NCI-H2196 treated with DMSO at 0.1 percent for 48 hours (cell line): ENCODE results near the gene B4GALT5.
"Not testable (repeated sequence)": the region's sequence is repeated elsewhere in the genome, so short reads cannot be mapped to it uniquely, and the experiment has no call there.

Source experiments
- DNase-seq: peaks from one replicate; lab custom pipeline; 2025; ENCODE audit not compliant: unreplicated experiment; lab: John Stamatoyannopoulos, UW

The B4GALT5 gene

GRCh38 chr20:49681850-49682216, 31.8 kb downstream of the B4GALT5 start:
- DNase-seq: no peak

DNA sequence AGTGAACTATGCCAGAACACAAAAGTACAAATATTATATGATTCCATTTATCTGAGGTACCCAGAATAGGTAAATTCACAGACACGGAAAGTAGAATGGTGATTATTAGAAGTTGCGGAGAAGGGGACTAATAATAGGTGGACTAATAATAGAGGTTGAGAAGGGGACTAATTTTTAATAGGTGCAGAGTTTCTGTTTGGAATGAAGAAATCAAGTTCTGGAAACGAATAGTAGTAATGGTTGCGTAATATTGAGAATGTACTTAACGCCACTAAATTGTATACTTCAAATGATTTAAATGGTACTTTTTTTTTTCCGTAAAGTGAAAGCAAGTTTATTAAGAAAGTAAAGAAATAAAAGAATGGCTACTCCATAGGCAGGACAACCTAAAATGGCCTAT, 33.2 kb downstream of the B4GALT5 start:
- DNase-seq: no peak

DNA sequence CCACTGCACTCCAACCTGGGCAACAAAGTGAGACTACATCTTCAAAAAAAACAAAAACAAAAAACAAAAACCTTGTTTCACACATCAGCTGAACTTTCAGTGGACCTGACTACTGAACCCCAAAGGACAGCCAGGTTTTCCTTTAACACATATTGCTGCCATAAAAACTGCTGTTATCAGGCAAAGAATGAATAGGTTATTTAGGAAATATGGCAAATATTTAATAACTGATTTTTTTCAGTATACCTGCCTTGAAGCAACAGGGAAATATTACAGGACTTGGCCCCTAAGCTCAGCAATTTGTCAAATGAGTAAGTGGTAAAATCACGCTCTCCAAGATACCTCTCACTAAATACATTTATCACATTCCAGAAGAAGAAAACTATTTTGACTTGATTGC, 34.0 kb downstream of the B4GALT5 start:
- no peak for DNase-seq

GRCh38 chr20:49677777-49678758, 35.6 kb downstream of the B4GALT5 start:
- DNase-seq: no peak

GRCh38 chr20:49676581-49677291, 36.9 kb downstream of the B4GALT5 start:
- DNase-seq: no peak

DNA sequence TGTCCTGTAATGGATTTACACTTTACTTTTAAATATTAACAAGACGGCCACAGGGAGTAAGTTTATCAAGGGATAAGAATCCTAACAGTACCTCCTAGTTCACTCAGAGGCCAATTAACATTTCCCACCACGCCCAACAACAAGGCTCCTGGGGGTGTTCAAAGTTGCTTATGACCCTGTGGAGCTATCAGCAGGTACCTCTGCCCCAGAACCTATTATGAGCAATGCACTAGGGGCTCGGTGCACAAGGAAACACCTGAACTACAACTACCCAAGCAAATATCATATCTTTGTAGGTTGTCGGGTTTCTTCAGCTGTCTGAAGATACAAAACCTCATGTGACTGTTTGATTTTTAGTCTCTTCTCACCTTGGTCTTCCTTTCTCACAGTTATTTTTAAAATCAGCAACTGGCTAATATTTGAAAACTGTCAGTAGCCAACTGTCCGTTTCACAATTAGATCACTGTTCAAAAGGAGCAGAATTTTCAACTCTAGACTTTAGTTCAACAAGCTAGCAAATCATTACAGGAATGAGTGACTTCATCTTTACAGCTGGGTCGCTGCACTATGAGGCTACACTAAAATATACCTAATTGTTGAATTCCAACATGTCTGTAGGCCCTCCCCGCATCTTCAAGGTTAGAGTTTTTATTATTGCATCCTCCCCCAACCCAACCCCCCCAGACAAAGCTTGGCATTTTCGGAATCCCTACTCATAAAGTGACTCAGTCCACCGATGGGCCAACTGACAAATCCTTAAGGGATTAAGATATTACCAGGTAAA, 38.1 kb downstream of the B4GALT5 start:
- DNase-seq: no peak

DNA sequence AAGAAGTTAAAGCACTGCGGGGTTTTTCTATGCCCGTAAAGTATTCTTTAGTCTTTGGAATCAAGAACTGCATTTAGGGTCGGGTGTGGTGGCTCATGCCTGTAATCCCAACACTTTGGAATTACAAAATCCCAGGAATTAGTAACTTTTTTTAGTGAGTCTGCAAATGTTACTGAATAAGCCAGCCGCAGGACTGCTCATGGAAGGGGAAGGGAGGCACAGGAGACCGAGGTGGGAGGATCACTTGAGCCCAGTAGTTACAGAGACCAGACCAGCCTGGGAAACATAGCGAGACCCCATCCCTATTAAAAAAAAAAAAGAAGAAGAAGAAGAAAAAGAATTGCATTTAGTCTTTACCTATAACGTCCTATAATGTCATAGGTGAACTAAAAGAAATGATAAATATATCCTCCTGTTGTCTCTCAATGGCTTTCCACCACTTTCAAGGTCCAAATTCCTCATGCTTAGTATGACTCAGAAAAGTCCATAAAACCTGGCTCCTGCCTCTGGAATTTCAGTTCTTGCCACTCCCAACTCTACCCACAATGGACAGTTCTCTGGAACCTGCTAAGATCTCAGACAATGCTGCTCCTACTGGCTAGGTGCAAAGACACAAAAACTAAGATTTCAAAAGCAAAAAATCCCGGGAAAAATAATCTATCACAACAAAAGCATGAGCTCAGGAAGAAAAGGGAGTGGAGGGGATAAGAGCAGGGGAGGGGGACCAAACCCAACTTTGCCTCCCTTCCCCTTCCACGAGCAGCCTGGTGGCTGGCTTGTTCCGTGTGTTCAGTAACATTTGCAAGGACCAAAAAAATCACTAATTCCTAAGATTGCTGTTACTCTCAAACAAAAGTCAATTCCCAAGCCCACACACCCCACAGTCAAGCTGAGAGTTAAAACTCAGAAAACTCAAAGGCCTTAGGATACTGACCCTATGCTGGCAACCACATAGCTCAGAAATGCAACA, 39.0 kb downstream of the B4GALT5 start:
- DNase-seq: no peak

DNA sequence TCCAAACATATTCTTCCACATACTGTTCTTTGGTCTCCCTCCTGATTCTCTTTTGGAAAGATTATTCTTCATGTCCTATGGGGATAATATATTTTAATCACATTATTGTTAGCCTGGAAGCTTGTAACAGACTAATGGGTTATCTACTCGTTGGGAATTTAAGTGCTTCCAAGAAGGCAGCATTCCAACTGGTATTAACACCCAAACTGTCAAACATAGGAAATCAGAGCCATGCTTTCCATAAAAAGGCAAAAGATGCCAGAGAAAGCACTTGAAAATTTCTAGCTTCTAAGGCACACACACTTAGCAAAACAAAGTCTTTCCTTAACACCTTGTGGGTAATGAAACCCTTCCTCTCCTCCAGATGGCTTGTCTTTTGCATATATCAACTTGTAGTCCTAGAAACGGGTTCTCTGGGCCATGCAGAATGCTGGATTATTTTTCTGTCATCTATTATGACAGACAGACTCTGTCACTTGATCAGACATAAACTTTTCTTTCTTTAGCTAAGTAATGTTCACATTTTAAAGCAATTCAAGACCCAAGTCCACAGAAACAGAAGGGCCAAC, 41.5 kb downstream of the B4GALT5 start:
- no peak for DNase-seq

GRCh38 chr20:49671433-49671832, 42.2 kb downstream of the B4GALT5 start:
- DNase-seq: no peak

DNA sequence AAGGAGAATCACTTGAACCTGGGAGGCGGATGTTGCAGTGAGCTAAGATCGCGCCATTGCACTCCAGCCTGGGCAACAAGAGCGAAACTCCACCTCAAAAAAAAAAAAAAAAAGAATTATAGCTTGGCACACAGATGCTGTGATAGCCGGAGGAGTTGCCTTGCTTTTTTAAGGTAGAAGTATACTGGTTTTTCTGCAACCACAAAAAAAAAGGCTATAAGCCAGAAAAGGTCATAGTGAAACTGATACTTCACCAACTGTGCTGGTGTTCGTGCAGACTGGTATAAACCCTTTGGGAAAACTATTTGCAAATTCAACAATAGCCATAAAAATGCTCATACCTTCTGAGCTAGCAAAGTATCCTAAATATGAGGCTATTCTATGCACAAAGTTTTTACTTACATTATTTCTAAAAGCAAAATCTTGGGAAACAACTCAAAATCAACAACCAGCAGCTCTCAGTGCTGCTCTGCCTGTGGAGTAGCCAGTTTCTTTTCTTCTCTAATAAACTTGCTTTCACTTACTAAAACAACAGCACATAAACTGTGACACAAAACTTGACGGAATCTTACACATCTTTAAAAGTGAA, 44.0 kb downstream of the B4GALT5 start:
- DNase-seq: no peak

GRCh38 chr20:49668878-49669195, 44.8 kb downstream of the B4GALT5 start:
- DNase-seq: not testable (repeated sequence)

DNA sequence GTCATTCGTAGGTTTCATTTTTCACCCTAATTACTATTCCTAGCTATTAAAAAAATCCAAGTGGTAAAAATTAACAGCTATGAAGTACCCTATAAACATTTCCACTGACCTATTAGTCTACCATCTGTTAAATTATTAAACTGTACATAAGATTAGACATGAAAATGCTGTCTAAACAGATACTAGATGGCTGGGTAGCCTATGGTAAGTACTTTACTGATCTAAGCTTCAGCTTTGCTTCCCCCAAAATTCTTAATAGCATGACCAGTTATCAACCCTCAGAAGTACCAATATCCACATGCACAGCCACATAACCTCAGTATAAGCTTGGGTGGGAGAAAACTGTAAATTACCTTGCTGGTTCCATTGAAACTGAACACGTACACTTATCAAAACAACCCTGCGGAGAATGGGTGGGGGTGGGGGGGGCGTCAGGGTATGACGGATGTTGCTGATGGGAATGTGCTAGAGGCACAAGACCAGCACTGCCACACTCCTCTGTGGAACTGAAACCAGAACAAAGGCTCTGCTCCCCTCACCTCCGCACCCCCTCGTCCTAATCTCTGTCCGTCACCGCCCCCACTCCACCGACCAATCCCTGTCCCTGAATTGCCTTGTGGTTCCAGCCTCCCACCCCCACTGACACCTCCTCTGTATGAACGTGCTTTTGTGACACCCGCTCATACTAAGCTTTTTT, 45.3 kb downstream of the B4GALT5 start:
- no peak for DNase-seq

DNA sequence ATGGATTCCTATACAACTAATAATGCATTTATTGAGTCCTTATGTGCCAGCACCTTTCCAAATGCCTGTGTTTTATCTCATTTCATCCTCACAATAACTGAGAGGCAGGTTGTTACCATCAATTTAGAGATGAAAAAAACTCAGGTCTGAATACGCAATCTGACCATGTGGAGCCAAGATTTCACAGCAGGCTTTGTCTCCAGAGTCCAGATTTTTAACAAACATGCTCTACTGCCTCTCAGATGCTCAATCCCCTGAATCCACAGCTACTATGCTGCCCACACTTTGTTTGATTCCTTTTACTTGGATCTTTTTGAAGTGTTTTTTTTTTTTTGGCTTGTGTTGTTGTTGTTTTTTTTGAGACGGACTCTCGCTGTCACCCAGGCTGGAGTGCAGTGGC, 46.8 kb downstream of the B4GALT5 start:
- DNase-seq: no peak

GRCh38 chr20:49665796-49666195, 47.9 kb downstream of the B4GALT5 start:
- DNase-seq: no peak

- no peak for DNase-seq
Observed at GRCh38 chr20:49664612-49665313, 48.9 kb downstream of the B4GALT5 start.

DNA sequence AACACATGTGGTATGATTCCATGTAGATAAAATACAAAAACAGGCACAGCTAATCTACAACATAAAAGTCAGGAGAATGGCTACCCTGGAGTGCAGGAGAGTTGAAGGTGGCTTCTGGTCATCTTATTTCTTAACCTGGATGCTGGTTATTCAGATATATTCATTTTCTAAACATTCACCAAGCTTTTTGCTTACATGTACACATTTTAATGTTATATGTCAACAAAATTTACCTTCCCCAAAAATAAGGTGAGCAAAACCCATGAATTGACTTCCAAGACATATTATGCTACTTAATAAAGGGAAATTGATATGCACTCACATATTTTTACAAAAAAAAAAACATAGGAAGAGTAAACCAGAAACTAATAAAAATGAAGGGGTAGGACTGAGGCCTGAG, 50.6 kb downstream of the B4GALT5 start:
- no peak for DNase-seq

DNA sequence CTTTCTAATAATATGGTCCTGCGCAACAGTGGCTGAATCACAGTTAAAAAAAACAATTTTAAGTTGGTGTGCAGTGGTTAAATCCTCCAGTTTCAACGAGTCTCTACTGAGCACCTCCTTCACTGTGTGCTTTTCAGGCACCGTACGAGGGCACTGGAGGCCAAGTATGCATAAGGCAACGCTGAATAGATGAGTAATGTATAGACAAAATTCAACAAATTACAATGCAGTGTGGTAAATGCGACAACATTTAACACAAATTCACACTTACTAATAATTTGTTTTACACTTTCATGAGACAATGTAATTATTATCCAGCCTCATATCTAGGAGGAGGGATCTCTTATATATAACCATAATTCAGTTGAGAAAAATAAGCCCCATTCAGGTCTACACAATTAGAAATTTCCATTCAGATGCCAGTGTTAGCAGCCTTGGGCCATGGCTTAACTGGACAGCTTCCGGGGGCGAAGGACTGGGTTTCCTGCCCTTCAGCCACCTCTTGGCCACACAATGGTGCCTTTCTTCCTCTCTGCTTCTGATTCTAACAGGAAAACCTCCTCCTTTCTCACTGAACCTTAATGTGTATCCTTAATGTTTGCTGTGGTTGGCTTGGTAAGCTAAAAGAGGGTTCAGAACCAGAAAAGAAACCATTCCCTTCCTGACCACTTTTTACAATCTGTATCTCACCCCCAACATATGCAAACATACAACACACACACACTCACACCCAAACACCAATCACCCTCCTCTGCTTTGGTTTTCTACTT, 51.9 kb downstream of the B4GALT5 start:
- no peak for DNase-seq

DNA sequence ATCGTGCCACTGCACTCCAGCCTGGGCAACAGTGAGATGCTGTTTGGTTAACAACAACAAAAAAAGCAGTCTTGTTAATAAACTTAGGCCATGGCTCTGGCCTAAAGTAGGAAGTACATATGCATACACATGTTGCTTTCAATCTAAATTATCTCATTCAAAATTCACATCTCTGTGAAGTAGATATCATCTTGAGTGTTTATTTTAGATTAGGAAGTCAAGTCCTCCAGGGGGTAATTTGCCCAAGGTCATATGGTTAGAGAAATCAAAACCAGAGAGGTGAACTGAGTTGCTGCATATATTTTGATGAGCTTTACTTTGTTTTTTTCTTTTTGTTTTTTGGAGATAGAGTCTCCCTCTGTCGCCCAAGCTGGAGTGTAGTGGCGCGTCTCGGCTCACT, 52.8 kb downstream of the B4GALT5 start:
- DNase-seq: no peak
